Measurements from ENCODE around the gene PFKP.

The PFKP gene

GRCh38 chr10:3132036-3133025 is 65.0 kb downstream of the PFKP start:
- TF ChIP-seq, protein P1, sequence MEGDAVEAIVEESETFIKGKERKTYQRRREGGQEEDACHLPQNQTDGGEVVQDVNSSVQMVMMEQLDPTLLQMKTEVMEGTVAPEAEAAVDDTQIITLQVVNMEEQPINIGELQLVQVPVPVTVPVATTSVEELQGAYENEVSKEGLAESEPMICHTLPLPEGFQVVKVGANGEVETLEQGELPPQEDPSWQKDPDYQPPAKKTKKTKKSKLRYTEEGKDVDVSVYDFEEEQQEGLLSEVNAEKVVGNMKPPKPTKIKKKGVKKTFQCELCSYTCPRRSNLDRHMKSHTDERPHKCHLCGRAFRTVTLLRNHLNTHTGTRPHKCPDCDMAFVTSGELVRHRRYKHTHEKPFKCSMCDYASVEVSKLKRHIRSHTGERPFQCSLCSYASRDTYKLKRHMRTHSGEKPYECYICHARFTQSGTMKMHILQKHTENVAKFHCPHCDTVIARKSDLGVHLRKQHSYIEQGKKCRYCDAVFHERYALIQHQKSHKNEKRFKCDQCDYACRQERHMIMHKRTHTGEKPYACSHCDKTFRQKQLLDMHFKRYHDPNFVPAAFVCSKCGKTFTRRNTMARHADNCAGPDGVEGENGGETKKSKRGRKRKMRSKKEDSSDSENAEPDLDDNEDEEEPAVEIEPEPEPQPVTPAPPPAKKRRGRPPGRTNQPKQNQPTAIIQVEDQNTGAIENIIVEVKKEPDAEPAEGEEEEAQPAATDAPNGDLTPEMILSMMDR (conservative IDR thresholded peaks at IDR 0.05; ENCODE audit: low read depth), result no peak
- CTCF ChIA-PET, result interaction anchor here (0.6 kb wide), 1 partner anchor 914 kb away, joined by 8 read pairs; no protein-coding TSS in a partner anchor
- DNase-seq (ENCODE audit: low spot score), result no peak
- POLR2A ChIA-PET (ENCODE audit: low non-redundant PET), result no interaction called here
- H3K27ac ChIP-seq, result peak overlapping the region; percentile 80

GRCh38 chr10:3133948-3134347 is 66.6 kb downstream of the PFKP start:
- DNase-seq (ENCODE audit: low spot score), result no peak
- ChIA-PET POLR2A (ENCODE audit: low non-redundant PET) (no interaction called here), CTCF (interaction anchor here (0.9 kb wide), 1 partner anchor 16 kb away, joined by 3 read pairs; no protein-coding TSS in a partner anchor)
- TF ChIP-seq, protein P1 (conservative IDR thresholded peaks at IDR 0.05; ENCODE audit: low read depth), result no peak
- no peak overlapping the region for H3K27ac ChIP-seq

GRCh38 chr10:3135006-3135405 is 67.7 kb downstream of the PFKP start:
- POLR2A ChIA-PET (ENCODE audit: low non-redundant PET), result no interaction called here
- peak overlapping the region; percentile 74; the same call in 1 of the 2 replicates for H3K27ac ChIP-seq
- TF ChIP-seq, protein P1 (conservative IDR thresholded peaks at IDR 0.05; ENCODE audit: low read depth), result no peak
- CTCF ChIA-PET, result no interaction called here
- DNase-seq (ENCODE audit: low spot score), result no peak

DNA sequence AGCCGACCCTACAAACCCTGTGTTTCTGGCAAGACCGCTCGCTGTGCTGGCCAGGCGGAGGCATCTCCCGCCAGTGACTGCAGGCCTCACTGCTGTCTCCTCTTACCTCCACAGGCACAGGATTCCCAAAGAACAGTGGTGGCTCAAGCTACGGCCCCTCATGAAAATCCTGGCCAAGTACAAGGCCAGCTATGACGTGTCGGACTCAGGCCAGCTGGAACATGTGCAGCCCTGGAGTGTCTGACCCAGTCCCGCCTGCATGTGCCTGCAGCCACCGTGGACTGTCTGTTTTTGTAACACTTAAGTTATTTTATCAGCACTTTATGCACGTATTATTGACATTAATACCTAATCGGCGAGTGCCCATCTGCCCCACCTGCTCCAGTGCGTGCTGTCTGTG is 69.0 kb downstream of the PFKP start:
- POLR2A ChIA-PET (ENCODE audit: low non-redundant PET), result no interaction called here
- H3K27ac ChIP-seq, result peak overlapping the region; percentile 74
- TF ChIP-seq, protein P1 (conservative IDR thresholded peaks at IDR 0.05; ENCODE audit: low read depth), result no peak
- DNase-seq (ENCODE audit: low spot score), result no peak
- CTCF ChIA-PET, result no interaction called here

DNA sequence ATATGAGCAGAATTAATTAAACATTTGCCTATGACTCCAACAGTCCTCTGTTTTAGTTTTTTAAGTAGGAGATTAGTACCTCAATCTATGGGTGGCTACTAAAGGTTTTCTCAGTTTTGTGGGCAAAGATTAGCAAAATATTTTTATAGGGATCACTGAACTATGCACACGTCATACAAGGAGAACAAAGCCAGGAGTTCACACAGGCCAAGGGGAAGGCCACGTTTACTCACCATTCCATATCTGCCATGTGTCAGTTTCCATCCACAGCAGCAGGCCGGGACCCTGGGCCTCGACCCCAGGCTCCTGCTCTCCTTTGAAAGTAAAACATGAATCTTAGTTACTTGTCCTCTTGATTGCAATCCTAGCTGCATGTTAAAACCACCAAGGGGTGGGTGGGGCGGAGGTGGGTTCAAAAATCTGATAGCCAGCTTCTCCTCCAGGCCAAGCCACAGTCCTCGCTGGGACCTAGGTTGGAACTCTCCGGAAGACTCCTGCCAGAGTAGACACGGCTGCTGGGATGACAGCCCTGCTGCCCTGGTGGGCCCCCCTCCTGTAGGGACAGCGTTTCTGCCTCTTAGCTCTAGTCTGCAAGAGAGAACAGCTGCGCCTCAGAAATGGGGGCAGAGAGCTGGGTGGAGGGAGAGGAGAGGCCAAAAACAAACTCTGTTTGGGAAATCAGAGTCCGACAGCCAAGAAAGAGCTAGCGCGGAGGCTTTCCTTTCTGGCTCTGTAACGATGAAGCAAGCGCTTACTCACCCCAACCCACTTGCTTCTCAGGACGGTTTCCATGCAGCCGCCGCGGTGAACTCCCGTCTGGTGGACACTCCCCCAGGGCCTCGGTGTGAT is 69.6 kb downstream of the PFKP start:
- ChIA-PET POLR2A (ENCODE audit: low non-redundant PET) (no interaction called here), CTCF (no interaction called here)
- no peak for DNase-seq (ENCODE audit: low spot score)
- TF ChIP-seq, protein P1 (conservative IDR thresholded peaks at IDR 0.05; ENCODE audit: low read depth), result no peak
- peak overlapping the region; percentile 74 for H3K27ac ChIP-seq

All from RWPE1 (cell line).